Testis (tissue), 2 donors: ENCODE data around the gene NPHP4.

Source experiments
- CTCF ChIP-seq, 3 experiments: fragments of 450-650 bp in 2 of 3; fragments of 200-600 bp in 1 of 3; sonication (generic) in 1 of 3; IDR thresholded peaks; one replicate each; pipeline ENCODE4 v1.5.1; 2016 to 2019; ENCODE audit warnings: antibody characterized with exemption in 3 of 3, mild to moderate bottlenecking in 2 of 3, moderate library complexity in 1 of 3
- POLR2A ChIP-seq: fragments of 450-650 bp; IDR thresholded peaks from one replicate; pipeline ENCODE4 v1.6.1; 2017; ENCODE audit warnings: antibody characterized with exemption, mild to moderate bottlenecking, moderate library complexity

DNA sequence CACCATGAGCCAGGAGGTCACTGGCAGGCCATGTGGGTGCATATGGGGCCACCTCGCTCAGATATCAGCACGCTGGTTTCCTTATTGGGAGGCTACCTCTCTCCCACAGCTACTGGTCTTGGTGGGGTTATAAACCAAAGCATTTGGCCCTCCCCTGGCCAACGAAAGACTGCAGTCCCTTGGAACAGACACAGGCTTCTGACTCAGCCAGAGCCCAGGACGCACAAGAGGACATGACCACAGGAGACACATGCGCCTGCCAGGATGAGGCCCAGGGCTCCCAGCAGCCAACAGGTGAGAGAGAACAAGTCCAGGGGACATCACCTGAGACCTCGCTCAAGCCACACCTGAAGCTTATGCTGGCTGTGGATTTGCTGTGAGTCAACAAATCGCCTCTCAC is 13.8 kb downstream of the NPHP4 start:
- TF ChIP-seq CTCF (IDR thresholded peaks at IDR 0.05) (no peak), POLR2A (no peak)
